NT2/D1 (cell line): ENCODE results near the gene SPATA6.

Experiments
- DNase-seq: peaks from one replicate; pipeline ENCODE4 v3.0.0-alpha.2; 2011; ENCODE audit warnings: low read depth, low spot score
- H3K27me3 ChIP-seq: 2 replicates; pipeline ENCODE4 v1.6.0; 2011; ENCODE audit warnings: mild to moderate bottlenecking; ENCODE audit not compliant: insufficient read length, insufficient read depth
- H3K36me3 ChIP-seq: 2 replicates; pipeline ENCODE4 v1.6.1; 2011; ENCODE audit warnings: mild to moderate bottlenecking, low read length, mixed read lengths; ENCODE audit not compliant: insufficient read depth, insufficient read length
- H3K4me1 ChIP-seq: 2 replicates; pipeline ENCODE4 v1.5.1; 2011; ENCODE audit not compliant: insufficient read depth, insufficient read length
- H3K4me3 ChIP-seq: 2 replicates; pipeline ENCODE4 v1.5.1; 2011; ENCODE audit warnings: low read depth; ENCODE audit not compliant: insufficient read length
- H3K9ac ChIP-seq: 2 replicates; pipeline ENCODE4 v1.6.0; 2011; ENCODE audit warnings: low read depth; ENCODE audit not compliant: insufficient read length
- H3K9me3 ChIP-seq: 2 replicates; pipeline ENCODE4 v1.5.1; 2011; ENCODE audit warnings: mild to moderate bottlenecking, low read length; ENCODE audit not compliant: insufficient read depth
- SUZ12 ChIP-seq: IDR thresholded peaks from 2 replicates; pipeline ENCODE4 v1.6.1; 2011; ENCODE audit not compliant: insufficient read length, insufficient read depth; ENCODE audit errors: extremely low read depth
- YY1 ChIP-seq: IDR thresholded peaks from 2 replicates; pipeline ENCODE4 v1.6.1; 2011; ENCODE audit not compliant: insufficient read length, insufficient read depth
- ZNF274 ChIP-seq: IDR thresholded peaks from 2 replicates; pipeline ENCODE4 v1.6.1; 2011; ENCODE audit warnings: mild to moderate bottlenecking, low read depth, low read length

Gene SPATA6

DNA sequence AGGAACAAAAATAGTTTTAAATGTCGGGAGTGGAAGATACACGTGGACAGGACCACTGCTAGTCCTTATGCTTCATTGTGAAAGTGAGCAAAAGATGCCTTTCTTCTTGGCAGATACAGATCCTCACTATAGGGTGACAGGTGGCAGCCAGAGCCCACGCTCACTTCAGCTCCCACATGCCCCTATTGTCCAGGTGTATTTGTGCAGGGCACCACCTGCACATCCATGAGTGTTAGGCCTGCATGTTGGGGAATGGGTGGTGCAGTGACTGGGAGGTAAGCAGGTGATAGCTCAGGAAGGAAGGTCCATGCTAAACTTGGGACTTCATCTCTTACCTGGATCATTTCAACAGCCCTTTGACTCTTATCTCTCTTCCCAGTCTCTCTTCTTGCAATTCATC, 222.1 kb downstream of the SPATA6 start:
- TF ChIP-seq SUZ12: no peak
- no peak overlapping the region for H3K4me3 ChIP-seq
- H3K27me3 ChIP-seq: no peaks in the 10 kb centered on the region
- no peaks in the 10 kb centered on the region for H3K4me1 ChIP-seq
- no peak overlapping the region for H3K9ac ChIP-seq
- no peak for DNase-seq
- no peaks in the 10 kb centered on the region for H3K36me3 ChIP-seq
- H3K9me3 ChIP-seq: no peaks in the 10 kb centered on the region

DNA sequence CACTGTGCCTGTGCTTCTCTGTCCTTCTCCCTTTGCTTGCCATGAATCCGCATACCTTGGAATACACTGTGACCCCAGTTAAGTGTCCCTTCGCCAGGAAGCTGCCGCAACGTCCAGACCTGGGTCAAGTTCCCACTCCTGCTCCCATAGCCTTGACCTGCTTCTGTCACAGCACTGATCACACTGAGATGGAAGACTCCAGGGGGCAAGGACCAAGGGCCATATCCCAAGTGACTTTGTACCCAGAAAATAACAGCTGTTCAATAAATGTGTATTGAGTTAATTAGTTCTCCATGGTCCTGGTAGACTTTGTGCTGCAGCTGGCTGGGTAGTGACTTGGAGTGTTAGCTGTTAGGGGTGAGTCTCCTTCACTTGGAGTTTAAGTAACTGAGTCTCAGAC, 223.6 kb downstream of the SPATA6 start:
- TF ChIP-seq YY1 (no peak), SUZ12 (no peak), ZNF274 (no peak)

GRCh38 chr1:48246727-48247126, 225.3 kb downstream of the SPATA6 start:
- no peak for TF ChIP-seq SUZ12
- no peak for TF ChIP-seq YY1
- TF ChIP-seq ZNF274: no peak
- Histone ChIP-seq H3K9me3 (no peaks in the 10 kb centered on the region), H3K9ac (no peak overlapping the region), H3K4me1 (no peaks in the 10 kb centered on the region), H3K27me3 (no peaks in the 10 kb centered on the region), H3K4me3 (no peak overlapping the region), H3K36me3 (no peaks in the 10 kb centered on the region)
- no peak for DNase-seq

More for the DNA sequence above, 223.6 kb downstream of the SPATA6 start:
- H3K36me3 ChIP-seq: no peaks in the 10 kb centered on the region
- H3K4me1 ChIP-seq: no peaks in the 10 kb centered on the region
- no peaks in the 10 kb centered on the region for H3K9me3 ChIP-seq
- no peaks in the 10 kb centered on the region for H3K27me3 ChIP-seq
- H3K4me3 ChIP-seq: no peak overlapping the region
- no peak for DNase-seq
- no peak overlapping the region for H3K9ac ChIP-seq
